HEK293 (cell line): ENCODE results near the gene ETFBKMT.
A peak's percentile ranks its signal among the peaks of the same experiment; 100 is the strongest.

ENCODE experiments used
- CTCF ChIA-PET: fragments of 350-600 bp; formaldehyde crosslinking; extraction: SDS; loops from one replicate; lab custom pipeline; 2021; ENCODE audit warnings: antibody characterized with exemption; lab: Yijun Ruan, JAX
- POLR2A ChIA-PET: fragments of 300-600 bp; formaldehyde crosslinking; extraction: SDS; loops from one replicate; lab custom pipeline; 2020; ENCODE audit warnings: antibody characterized with exemption, inconsistent platforms; lab: Yijun Ruan, JAX
- H3K27ac ChIP-seq: fragments of 200-500 bp; sonication (Bioruptor generic); 2 replicates; pipeline ENCODE4 v1.5.1; 2014; ENCODE audit warnings: low read depth, low read length, control low read depth, inconsistent platforms; ENCODE audit errors: extremely low read depth
- H3K36me3 ChIP-seq, 2 experiments: fragments of 200-500 bp in 1 of 2; sonication (Bioruptor generic) in 1 of 2; 1 replicate in 1 of 2; 2 replicates in 1 of 2; pipeline ENCODE4 v1.5.1; 2014 to 2017; ENCODE audit warnings: inconsistent platforms in 2 of 2, low read length in 2 of 2; ENCODE audit not compliant: control insufficient read depth in 2 of 2, insufficient read depth in 1 of 2
- H3K4me1 ChIP-seq: fragments of 200-500 bp; sonication (Bioruptor generic); 2 replicates; pipeline ENCODE4 v1.5.1; 2014; ENCODE audit warnings: mild to moderate bottlenecking, low read length, inconsistent platforms; ENCODE audit not compliant: control insufficient read depth, insufficient read depth
- H3K4me3 ChIP-seq: 2 replicates; pipeline ENCODE4 v1.5.1; 2011; ENCODE audit warnings: low read depth, mild to moderate bottlenecking, control low read depth, low read length, moderate library complexity
- H3K9me3 ChIP-seq: fragments of 200-500 bp; sonication (Bioruptor generic); 2 replicates; pipeline ENCODE4 v1.5.1; 2014; ENCODE audit warnings: low read depth, low read length, inconsistent platforms; ENCODE audit not compliant: control insufficient read depth, insufficient read depth
- BCL11A ChIP-seq: fragments of 450-650 bp; formaldehyde crosslinking; IDR thresholded peaks from 2 replicates; pipeline ENCODE4 v1.5.1; 2016; ENCODE audit warnings: low read depth, missing biosample characterization, missing genetic modification characterization
- GLIS1 ChIP-seq: fragments of 450-650 bp; formaldehyde crosslinking; IDR thresholded peaks from 2 replicates; pipeline ENCODE4 v1.5.1; 2016; ENCODE audit warnings: missing biosample characterization, missing genetic modification characterization
- HOXA7 ChIP-seq: sonication (generic); formaldehyde crosslinking; IDR thresholded peaks from 2 replicates; pipeline ENCODE4 v1.8.1; 2022; ENCODE audit warnings: missing genetic modification reagents, borderline replicate concordance
- SETDB1 ChIP-seq: IDR thresholded peaks from one replicate; pipeline ENCODE4 v1.6.1; 2017; ENCODE audit warnings: mild to moderate bottlenecking, low read length, moderate library complexity, mixed read lengths; ENCODE audit not compliant: insufficient read length
- SP7 ChIP-seq: fragments of 450-650 bp; formaldehyde crosslinking; IDR thresholded peaks from 2 replicates; pipeline ENCODE4 v1.5.1; 2016; ENCODE audit warnings: missing biosample characterization, missing genetic modification characterization
- ZBTB11 ChIP-seq: fragments of 450-650 bp; formaldehyde crosslinking; conservative IDR thresholded peaks from 2 replicates; pipeline ENCODE4 v1.5.1; 2016; ENCODE audit warnings: low read depth, missing biosample characterization, missing genetic modification characterization
- ZBTB8A ChIP-seq: fragments of 450-650 bp; formaldehyde crosslinking; IDR thresholded peaks from 2 replicates; pipeline ENCODE4 v1.5.1; 2016; ENCODE audit warnings: missing biosample characterization, missing genetic modification characterization
- ZEB2 ChIP-seq: fragments of 450-650 bp; formaldehyde crosslinking; IDR thresholded peaks from 2 replicates; pipeline ENCODE4 v1.5.1; 2016; ENCODE audit warnings: missing biosample characterization, missing genetic modification characterization
- ZFP37 ChIP-seq: fragments of 450-650 bp; formaldehyde crosslinking; IDR thresholded peaks from 2 replicates; pipeline ENCODE4 v1.5.1; 2016; ENCODE audit warnings: missing biosample characterization, missing genetic modification characterization
- ZFP41 ChIP-seq: fragments of 450-650 bp; formaldehyde crosslinking; IDR thresholded peaks from 2 replicates; pipeline ENCODE4 v1.5.1; 2016; ENCODE audit warnings: missing biosample characterization, missing genetic modification characterization, borderline replicate concordance
- ZNF133 ChIP-seq: fragments of 450-650 bp; formaldehyde crosslinking; IDR thresholded peaks from 2 replicates; pipeline ENCODE4 v1.5.1; 2016; ENCODE audit warnings: missing biosample characterization, missing genetic modification characterization
- ZNF16 ChIP-seq: fragments of 450-650 bp; formaldehyde crosslinking; IDR thresholded peaks from 2 replicates; pipeline ENCODE4 v1.5.1; 2016; ENCODE audit warnings: low read depth, missing biosample characterization, missing genetic modification characterization
- ZNF184 ChIP-seq: fragments of 450-650 bp; IDR thresholded peaks from 2 replicates; pipeline ENCODE4 v1.5.1; 2018; ENCODE audit warnings: missing biosample characterization, mild to moderate bottlenecking, missing genetic modification characterization
- ZNF223 ChIP-seq: fragments of 450-650 bp; formaldehyde crosslinking; IDR thresholded peaks from 2 replicates; pipeline ENCODE4 v1.5.1; 2016; ENCODE audit warnings: missing biosample characterization, missing genetic modification characterization
- ZNF266 ChIP-seq: fragments of 450-650 bp; formaldehyde crosslinking; IDR thresholded peaks from 2 replicates; pipeline ENCODE4 v1.5.1; 2016; ENCODE audit warnings: missing biosample characterization, missing genetic modification characterization, low read depth
- ZNF324 ChIP-seq: fragments of 450-650 bp; formaldehyde crosslinking; IDR thresholded peaks from 2 replicates; pipeline ENCODE4 v1.5.1; 2016; ENCODE audit warnings: missing biosample characterization, missing genetic modification characterization
- ZNF416 ChIP-seq: fragments of 450-650 bp; formaldehyde crosslinking; IDR thresholded peaks from 2 replicates; pipeline ENCODE4 v1.5.1; 2016; ENCODE audit warnings: missing biosample characterization, missing genetic modification characterization
- ZNF473 ChIP-seq: fragments of 450-650 bp; formaldehyde crosslinking; IDR thresholded peaks from 2 replicates; pipeline ENCODE4 v1.5.1; 2017; ENCODE audit warnings: missing biosample characterization, missing genetic modification characterization
- ZNF596 ChIP-seq: fragments of 450-650 bp; IDR thresholded peaks from 2 replicates; pipeline ENCODE4 v1.5.0; 2018; ENCODE audit warnings: missing biosample characterization, mild to moderate bottlenecking, missing genetic modification characterization, moderate library complexity
- ZNF600 ChIP-seq: fragments of 450-650 bp; formaldehyde crosslinking; IDR thresholded peaks from 2 replicates; pipeline ENCODE4 v1.5.1; 2016; ENCODE audit warnings: missing biosample characterization, missing genetic modification characterization
- ZSCAN23 ChIP-seq: fragments of 450-650 bp; formaldehyde crosslinking; IDR thresholded peaks from 2 replicates; pipeline ENCODE4 v1.5.1; 2016; ENCODE audit warnings: missing biosample characterization, missing genetic modification characterization
- TF ChIP-seq, protein P1 (sequence below): fragments of 450-650 bp; formaldehyde crosslinking; IDR thresholded peaks from 2 replicates; pipeline ENCODE4 v1.5.1; 2016; ENCODE audit warnings: missing biosample characterization, missing genetic modification characterization
- TF ChIP-seq, protein P2 (sequence below): fragments of 450-650 bp; formaldehyde crosslinking; IDR thresholded peaks from 2 replicates; pipeline ENCODE4 v1.5.1; 2016; ENCODE audit warnings: missing biosample characterization, missing genetic modification characterization
- TF ChIP-seq, protein P3 (sequence below): fragments of 450-650 bp; formaldehyde crosslinking; conservative IDR thresholded peaks from 2 replicates; pipeline ENCODE4 v1.5.1; 2016; ENCODE audit warnings: low read depth, missing biosample characterization, missing genetic modification characterization

Gene ETFBKMT

GRCh38 chr12:31672521-31672920, 13.0 kb downstream of the ETFBKMT start (continued):
- TF ChIP-seq, protein P1, sequence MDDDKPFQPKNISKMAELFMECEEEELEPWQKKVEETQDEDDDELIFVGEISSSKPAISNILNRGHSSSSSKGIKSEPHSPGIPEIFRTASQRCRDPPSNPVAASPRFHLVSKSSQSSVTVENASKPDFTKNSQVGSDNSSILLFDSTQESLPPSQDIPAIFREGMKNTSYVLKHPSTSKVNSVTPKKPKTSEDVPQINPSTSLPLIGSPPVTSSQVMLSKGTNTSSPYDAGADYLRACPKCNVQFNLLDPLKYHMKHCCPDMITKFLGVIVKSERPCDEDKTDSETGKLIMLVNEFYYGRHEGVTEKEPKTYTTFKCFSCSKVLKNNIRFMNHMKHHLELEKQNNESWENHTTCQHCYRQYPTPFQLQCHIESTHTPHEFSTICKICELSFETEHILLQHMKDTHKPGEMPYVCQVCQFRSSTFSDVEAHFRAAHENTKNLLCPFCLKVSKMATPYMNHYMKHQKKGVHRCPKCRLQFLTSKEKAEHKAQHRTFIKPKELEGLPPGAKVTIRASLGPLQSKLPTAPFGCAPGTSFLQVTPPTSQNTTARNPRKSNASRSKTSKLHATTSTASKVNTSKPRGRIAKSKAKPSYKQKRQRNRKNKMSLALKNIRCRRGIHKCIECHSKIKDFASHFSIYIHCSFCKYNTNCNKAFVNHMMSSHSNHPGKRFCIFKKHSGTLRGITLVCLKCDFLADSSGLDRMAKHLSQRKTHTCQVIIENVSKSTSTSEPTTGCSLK (tag by site-specific recombination) = no peak
- TF ChIP-seq GLIS1 (tag by site-specific recombination) (no peak), ZSCAN23 (tag by site-specific recombination) (no peak)
- TF ChIP-seq, all 188 proteins: peak for 0

GRCh38 chr12:31682136-31682962, 22.9 kb downstream of the ETFBKMT start:
- CTCF ChIA-PET = interaction anchor here (0.6 to 2.4 kb wide), 30 partner anchors 9 to 1073 kb away, joined by 3 to 18 read pairs (median 4); partner anchors contain the start of genes AMN1, ETFBKMT and YARS2
- POLR2A ChIA-PET = interaction anchor here (1.2 kb wide), 1 partner anchor 47 kb away, joined by 7 read pairs; the partner anchor contains the start of gene AMN1
- no peaks in the 10 kb centered on the region for H3K4me1 ChIP-seq
- no peak overlapping the region for H3K4me3 ChIP-seq
- no peak overlapping the region for H3K27ac ChIP-seq
- no peaks in the 10 kb centered on the region for H3K36me3 ChIP-seq
- H3K9me3 ChIP-seq = no peaks in the 10 kb centered on the region
- TF ChIP-seq ZFP41 (no peak), ZBTB8A (tag by site-specific recombination) (0 out of 2 replicates have a peak, but pooled peaks have one; percentile 23), ZNF416 (tag by site-specific recombination) (no peak), ZNF16 (tag by site-specific recombination) (no peak), ZNF266 (tag by site-specific recombination) (no peak), BCL11A (tag by site-specific recombination) (no peak), ZNF133 (tag by site-specific recombination) (no peak), ZNF473 (no peak), SETDB1 (peak; percentile 92), ZFP37 (tag by site-specific recombination) (no peak), ZNF596 (tag by site-specific recombination) (no peak), ZEB2 (tag by site-specific recombination) (no peak), ZNF184 (tag by site-specific recombination) (0 out of 2 replicates have a peak, but pooled peaks have one; percentile 56), ZNF600 (peak; percentile 73; the same call in 1 of the 2 replicates), HOXA7 (no peak), SP7 (tag by site-specific recombination) (peak; percentile 33; the same call in 1 of the 2 replicates), ZNF223 (tag by site-specific recombination) (no peak), ZNF324 (0 out of 2 replicates have a peak, but pooled peaks have one; percentile 46), ZBTB11 (no peak)
- TF ChIP-seq, protein P2, sequence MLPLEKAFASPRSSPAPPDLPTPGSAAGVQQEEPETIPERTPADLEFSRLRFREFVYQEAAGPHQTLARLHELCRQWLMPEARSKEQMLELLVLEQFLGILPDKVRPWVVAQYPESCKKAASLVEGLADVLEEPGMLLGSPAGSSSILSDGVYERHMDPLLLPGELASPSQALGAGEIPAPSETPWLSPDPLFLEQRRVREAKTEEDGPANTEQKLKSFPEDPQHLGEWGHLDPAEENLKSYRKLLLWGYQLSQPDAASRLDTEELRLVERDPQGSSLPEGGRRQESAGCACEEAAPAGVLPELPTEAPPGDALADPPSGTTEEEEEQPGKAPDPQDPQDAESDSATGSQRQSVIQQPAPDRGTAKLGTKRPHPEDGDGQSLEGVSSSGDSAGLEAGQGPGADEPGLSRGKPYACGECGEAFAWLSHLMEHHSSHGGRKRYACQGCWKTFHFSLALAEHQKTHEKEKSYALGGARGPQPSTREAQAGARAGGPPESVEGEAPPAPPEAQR (tag by site-specific recombination) = no peak
- TF ChIP-seq, protein P3, sequence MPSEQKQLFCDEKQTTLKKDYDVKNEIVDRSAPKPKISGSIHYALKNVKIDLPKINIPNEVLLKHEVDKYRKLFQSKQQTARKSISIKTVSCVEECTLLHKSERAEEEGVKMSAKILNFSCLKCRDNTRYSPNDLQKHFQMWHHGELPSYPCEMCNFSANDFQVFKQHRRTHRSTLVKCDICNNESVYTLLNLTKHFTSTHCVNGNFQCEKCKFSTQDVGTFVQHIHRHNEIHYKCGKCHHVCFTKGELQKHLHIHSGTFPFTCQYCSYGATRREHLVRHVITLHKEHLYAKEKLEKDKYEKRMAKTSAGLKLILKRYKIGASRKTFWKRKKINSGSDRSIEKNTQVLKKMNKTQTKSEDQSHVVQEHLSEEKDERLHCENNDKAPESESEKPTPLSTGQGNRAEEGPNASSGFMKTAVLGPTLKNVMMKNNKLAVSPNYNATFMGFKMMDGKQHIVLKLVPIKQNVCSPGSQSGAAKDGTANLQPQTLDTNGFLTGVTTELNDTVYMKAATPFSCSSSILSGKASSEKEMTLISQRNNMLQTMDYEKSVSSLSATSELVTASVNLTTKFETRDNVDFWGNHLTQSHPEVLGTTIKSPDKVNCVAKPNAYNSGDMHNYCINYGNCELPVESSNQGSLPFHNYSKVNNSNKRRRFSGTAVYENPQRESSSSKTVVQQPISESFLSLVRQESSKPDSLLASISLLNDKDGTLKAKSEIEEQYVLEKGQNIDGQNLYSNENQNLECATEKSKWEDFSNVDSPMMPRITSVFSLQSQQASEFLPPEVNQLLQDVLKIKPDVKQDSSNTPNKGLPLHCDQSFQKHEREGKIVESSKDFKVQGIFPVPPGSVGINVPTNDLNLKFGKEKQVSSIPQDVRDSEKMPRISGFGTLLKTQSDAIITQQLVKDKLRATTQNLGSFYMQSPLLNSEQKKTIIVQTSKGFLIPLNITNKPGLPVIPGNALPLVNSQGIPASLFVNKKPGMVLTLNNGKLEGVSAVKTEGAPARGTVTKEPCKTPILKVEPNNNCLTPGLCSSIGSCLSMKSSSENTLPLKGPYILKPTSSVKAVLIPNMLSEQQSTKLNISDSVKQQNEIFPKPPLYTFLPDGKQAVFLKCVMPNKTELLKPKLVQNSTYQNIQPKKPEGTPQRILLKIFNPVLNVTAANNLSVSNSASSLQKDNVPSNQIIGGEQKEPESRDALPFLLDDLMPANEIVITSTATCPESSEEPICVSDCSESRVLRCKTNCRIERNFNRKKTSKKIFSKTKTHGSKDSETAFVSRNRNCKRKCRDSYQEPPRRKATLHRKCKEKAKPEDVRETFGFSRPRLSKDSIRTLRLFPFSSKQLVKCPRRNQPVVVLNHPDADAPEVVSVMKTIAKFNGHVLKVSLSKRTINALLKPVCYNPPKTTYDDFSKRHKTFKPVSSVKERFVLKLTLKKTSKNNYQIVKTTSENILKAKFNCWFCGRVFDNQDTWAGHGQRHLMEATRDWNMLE (tag by site-specific recombination) = peak; percentile 67
